Central memory CD8-positive, alpha-beta T cell (primary cell): ENCODE data around the gene COASY.
"Not testable (repeated sequence)": the region's sequence is repeated elsewhere in the genome, so short reads cannot be mapped to it uniquely, and the experiment has no call there.

Source experiments
- ATAC-seq: fragments of 150-1000 bp; cut with Tn5 transposase; replicated peaks from 2 replicates; pipeline ENCODE4 v1.10.0; 2022; ENCODE audit warnings: mild to moderate bottlenecking, moderate FRiP score, moderate number of reproducible peaks; ENCODE audit not compliant: poor library complexity, severe bottlenecking; ENCODE audit errors: extremely low read depth
- DNase-seq, 2 donors: peaks; one replicate each; pipeline ENCODE4 v3.0.0; 2021; ENCODE audit warnings: low spot score in 2 of 2
- H3K27ac Mint-ChIP-seq: one replicate; pipeline ENCODE4 v1.8.0; 2022; ENCODE audit warnings: low read depth, mild to moderate bottlenecking, moderate library complexity, mixed read lengths
- H3K27me3 Mint-ChIP-seq: one replicate; pipeline ENCODE4 v1.8.0; 2022; ENCODE audit warnings: mixed read lengths
- H3K36me3 Mint-ChIP-seq: one replicate; pipeline ENCODE4 v1.8.0; 2022; ENCODE audit warnings: mild to moderate bottlenecking, moderate library complexity, mixed read lengths; ENCODE audit not compliant: insufficient read depth
- H3K4me1 Mint-ChIP-seq: one replicate; pipeline ENCODE4 v1.8.0; 2022; ENCODE audit warnings: mixed read lengths
- H3K4me3 Mint-ChIP-seq: one replicate; pipeline ENCODE4 v1.8.0; 2022; ENCODE audit warnings: mild to moderate bottlenecking, moderate library complexity, mixed read lengths
- H3K9me3 Mint-ChIP-seq: one replicate; pipeline ENCODE4 v1.8.0; 2022; ENCODE audit warnings: mixed read lengths

COASY gene

GRCh38 chr17:42603318-42603717 is 41.4 kb downstream of the COASY start:
- peaks cover 40% of the 10 kb centered on the region for H3K36me3 Mint-ChIP-seq
- no peaks in the 10 kb centered on the region for H3K9me3 Mint-ChIP-seq
- ATAC-seq = no peak
- H3K27ac Mint-ChIP-seq = peak overlapping the region; percentile 22
- no peaks in the 10 kb centered on the region for H3K27me3 Mint-ChIP-seq
- DNase-seq = no peak
- H3K4me1 Mint-ChIP-seq = peaks cover 55% of the 10 kb centered on the region
- H3K4me3 Mint-ChIP-seq = peak overlapping the region; percentile 7

GRCh38 chr17:42607769-42608168 is 45.8 kb downstream of the COASY start:
- Mint-ChIP-seq H3K9me3 (no peaks in the 10 kb centered on the region), H3K36me3 (peaks cover 32% of the 10 kb centered on the region), H3K27me3 (no peaks in the 10 kb centered on the region), H3K4me1 (peaks cover 58% of the 10 kb centered on the region), H3K4me3 (peak overlapping the region; percentile 95), H3K27ac (peak overlapping the region; percentile 55)
- DNase-seq (no peak), ATAC-seq (no peak)

DNA sequence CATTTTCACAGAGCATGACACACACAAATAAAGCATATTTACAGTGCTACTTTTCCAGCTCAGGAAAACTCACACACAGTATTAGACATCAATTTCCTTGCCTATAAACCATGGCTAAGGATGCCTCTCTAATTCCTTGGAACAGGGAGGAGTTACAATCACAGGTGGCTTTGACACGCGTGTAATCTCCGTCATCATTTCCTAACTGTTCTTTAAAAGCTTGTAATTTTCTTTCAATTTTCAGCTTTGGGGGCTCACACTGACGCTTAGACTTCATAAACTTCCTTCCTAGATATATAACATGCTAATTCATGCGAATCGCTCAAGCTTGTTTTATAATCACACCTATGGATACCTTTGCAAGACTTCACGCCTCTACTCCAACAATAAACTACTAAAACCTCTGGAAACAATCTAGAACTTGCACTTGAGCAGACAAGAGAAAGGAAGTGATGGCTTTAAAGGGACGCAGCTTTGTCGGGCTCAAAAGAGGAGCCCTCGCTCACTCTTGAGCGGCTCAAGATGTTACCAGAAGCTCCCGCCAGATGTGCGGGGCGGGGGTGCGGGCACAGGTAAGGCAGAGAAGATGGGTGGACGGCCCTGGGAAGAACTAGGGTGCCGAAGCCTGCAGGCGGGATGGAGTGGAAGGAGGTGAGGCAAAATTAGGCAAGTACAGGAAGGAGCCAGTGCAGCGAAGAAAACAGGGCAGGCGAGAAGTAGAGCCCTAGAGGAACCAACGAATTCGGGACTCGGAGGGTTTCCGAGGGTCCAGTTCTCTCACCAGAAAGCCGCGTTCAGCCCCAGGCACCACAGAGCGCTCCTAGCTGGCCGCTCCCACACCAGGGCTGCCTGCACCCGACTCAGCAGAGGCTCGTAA is 46.6 kb downstream of the COASY start:
- no peaks in the 10 kb centered on the region for H3K27me3 Mint-ChIP-seq
- ATAC-seq = peak; percentile 63
- peaks cover 51% of the 10 kb centered on the region for H3K4me1 Mint-ChIP-seq
- peaks cover 28% of the 10 kb centered on the region for H3K36me3 Mint-ChIP-seq
- no peaks in the 10 kb centered on the region for H3K9me3 Mint-ChIP-seq
- peak overlapping the region; percentile 95 for H3K4me3 Mint-ChIP-seq
- no peak for DNase-seq
- peak overlapping the region; percentile 97 for H3K27ac Mint-ChIP-seq

- Mint-ChIP-seq H3K36me3 (peaks cover 26% of the 10 kb centered on the region), H3K27me3 (no peaks in the 10 kb centered on the region), H3K9me3 (no peaks in the 10 kb centered on the region), H3K27ac (peak within 1 kb of the TSS; percentile 97), H3K4me3 (peak within 1 kb of the TSS; percentile 95), H3K4me1 (peaks cover 43% of the 10 kb centered on the region)
- DNase-seq = peak; percentile 97 to 99
- peak; percentile 91 for ATAC-seq
Observed at GRCh38 chr17:42609182-42609813, 47.4 kb downstream of the COASY start, which contains the start of the genes RETREG3 and TUBG1. RETREG3 (minus strand) TSS chr17:42609374; CDS start chr17:42609324, 50 bp downstream. TUBG1 (plus strand) TSS chr17:42609683; CDS start chr17:42609738, 55 bp downstream.

DNA sequence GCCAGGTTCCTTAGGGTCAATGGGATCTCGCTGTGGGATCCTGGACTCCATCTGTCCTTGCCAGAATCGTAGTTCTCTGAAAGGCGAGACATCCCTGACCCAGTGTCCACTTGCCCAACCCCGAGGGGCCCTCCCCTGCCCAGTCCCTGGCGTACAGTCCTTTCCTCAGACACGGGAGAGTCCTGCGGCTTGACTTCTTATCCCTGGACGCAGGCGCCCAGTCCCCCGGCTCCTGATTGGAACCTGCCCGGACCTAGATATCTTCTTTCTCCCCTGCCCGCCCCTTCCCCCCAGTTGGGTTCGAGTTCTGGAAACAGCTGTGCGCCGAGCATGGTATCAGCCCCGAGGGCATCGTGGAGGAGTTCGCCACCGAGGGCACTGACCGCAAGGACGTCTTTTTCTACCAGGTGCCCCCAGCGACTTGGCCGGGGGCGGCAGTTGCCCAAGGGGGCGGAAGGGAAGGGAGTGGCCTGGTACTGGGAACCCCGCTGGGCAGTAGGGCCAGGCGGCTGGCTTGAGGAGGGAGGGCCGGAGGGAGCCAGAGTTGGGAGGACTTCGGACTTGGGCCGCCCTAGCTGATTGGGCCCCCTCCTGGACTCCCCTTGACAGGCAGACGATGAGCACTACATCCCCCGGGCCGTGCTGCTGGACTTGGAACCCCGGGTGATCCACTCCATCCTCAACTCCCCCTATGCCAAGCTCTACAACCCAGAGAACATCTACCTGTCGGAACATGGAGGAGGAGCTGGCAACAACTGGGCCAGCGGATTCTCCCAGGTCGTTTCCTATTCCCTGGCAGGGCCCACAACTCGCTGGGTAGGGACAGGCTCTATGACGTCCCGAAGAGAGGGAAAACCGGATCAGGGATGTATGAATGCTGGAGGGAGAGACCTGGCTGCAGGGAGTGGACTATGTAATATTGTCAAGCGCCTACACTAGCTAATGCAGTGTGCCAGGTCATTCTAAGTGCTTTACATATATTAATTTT is 48.2 kb downstream of the COASY start:
- ATAC-seq, H3K9me3 Mint-ChIP-seq, DNase-seq, H3K27me3 Mint-ChIP-seq: not testable (repeated sequence)
- H3K36me3 Mint-ChIP-seq = peaks cover 28% of the 10 kb centered on the region
- peaks cover 35% of the 10 kb centered on the region for H3K4me1 Mint-ChIP-seq
- H3K27ac Mint-ChIP-seq = peak overlapping the region; percentile 97
- peak overlapping the region; percentile 95 for H3K4me3 Mint-ChIP-seq

- H3K27me3 Mint-ChIP-seq = no peaks in the 10 kb centered on the region
- no peak overlapping the region for H3K27ac Mint-ChIP-seq
- no peak overlapping the region for H3K4me3 Mint-ChIP-seq
- H3K9me3 Mint-ChIP-seq = no peaks in the 10 kb centered on the region
- DNase-seq = no peak
- peaks cover 21% of the 10 kb centered on the region for H3K36me3 Mint-ChIP-seq
- ATAC-seq = no peak
- H3K4me1 Mint-ChIP-seq = peaks cover 16% of the 10 kb centered on the region
Observed at GRCh38 chr17:42612013-42612412, 50.1 kb downstream of the COASY start.

- Mint-ChIP-seq H3K27me3 (no peaks in the 10 kb centered on the region), H3K36me3 (peaks cover 17% of the 10 kb centered on the region), H3K4me1 (peaks cover 8% of the 10 kb centered on the region), H3K4me3 (no peak overlapping the region), H3K27ac (no peak overlapping the region), H3K9me3 (no peaks in the 10 kb centered on the region)
- ATAC-seq (no peak), DNase-seq (no peak)
Observed at GRCh38 chr17:42613699-42614295, 51.8 kb downstream of the COASY start.
